ENCODE measurements around the gene SLC16A6.

The SLC16A6 gene

GRCh38 chr17:68326681-68327080 lies 35.8 kb upstream of the SLC16A6 start:
- no peak for DNase-seq (ENCODE audit: low read depth, low spot score)
- no peak for TF ChIP-seq CTCF (IDR thresholded peaks at IDR 0.05; ENCODE audit: insufficient read depth, low read length, missing control alignments)
- CTCF ChIA-PET = interaction anchor here (1.4 kb wide), 1 partner anchor 73 kb away, joined by 4 read pairs; no protein-coding TSS in a partner anchor
- POLR2A ChIA-PET = no interaction called here
- no peak overlapping the region for H3K4me3 ChIP-seq (ENCODE audit: low read depth, low read length)

- no peak overlapping the region for H3K4me3 ChIP-seq (ENCODE audit: low read depth, low read length)
- ChIA-PET POLR2A (no interaction called here), CTCF (interaction anchor here (1.5 kb wide), 1 partner anchor 32 kb away, joined by 3 read pairs; no protein-coding TSS in a partner anchor)
Observed at GRCh38 chr17:68325961-68326360, 35.0 kb upstream of the SLC16A6 start.

GRCh38 chr17:68324654-68325336 lies 33.9 kb upstream of the SLC16A6 start:
- H3K4me3 ChIP-seq (ENCODE audit: low read depth, low read length) = no peak overlapping the region
- ChIA-PET CTCF (interaction anchor here (0.6 to 1.6 kb wide), 6 partner anchors 10 to 75 kb away, joined by 3 to 4 read pairs (median 3); no protein-coding TSS in a partner anchor), POLR2A (no interaction called here)
- no peak for TF ChIP-seq CTCF (IDR thresholded peaks at IDR 0.05; ENCODE audit: insufficient read depth, low read length, missing control alignments)
- DNase-seq (ENCODE audit: low read depth, low spot score) = no peak

More at GRCh38 chr17:68325961-68326360, 35.0 kb upstream of the SLC16A6 start:
- no peak for DNase-seq (ENCODE audit: low read depth, low spot score)
- no peak for TF ChIP-seq CTCF (IDR thresholded peaks at IDR 0.05; ENCODE audit: insufficient read depth, low read length, missing control alignments)

- H3K4me3 ChIP-seq (ENCODE audit: low read depth, low read length) = no peak overlapping the region
- ChIA-PET CTCF (interaction anchor here (0.6 to 1.6 kb wide), 4 partner anchors 22 to 75 kb away, joined by 3 read pairs; no protein-coding TSS in a partner anchor), POLR2A (interaction anchor here (0.5 kb wide), 1 partner anchor 27 kb away, joined by 3 read pairs; no protein-coding TSS in a partner anchor)
- DNase-seq (ENCODE audit: low read depth, low spot score) = no peak
- TF ChIP-seq CTCF (IDR thresholded peaks at IDR 0.05; ENCODE audit: insufficient read depth, low read length, missing control alignments) = no peak
Observed at GRCh38 chr17:68324114-68324513, 33.2 kb upstream of the SLC16A6 start.

GRCh38 chr17:68322630-68323029 lies 31.7 kb upstream of the SLC16A6 start:
- H3K4me3 ChIP-seq (ENCODE audit: low read depth, low read length) = no peak overlapping the region
- no peak for TF ChIP-seq CTCF (IDR thresholded peaks at IDR 0.05; ENCODE audit: insufficient read depth, low read length, missing control alignments)
- CTCF ChIA-PET = no interaction called here
- no peak for DNase-seq (ENCODE audit: low read depth, low spot score)
- POLR2A ChIA-PET = no interaction called here

GRCh38 chr17:68321556-68321954 lies 30.6 kb upstream of the SLC16A6 start:
- CTCF ChIA-PET = interaction anchor here (0.9 kb wide), 1 partner anchor 13 kb away, joined by 3 read pairs; no protein-coding TSS in a partner anchor
- H3K4me3 ChIP-seq (ENCODE audit: low read depth, low read length) = no peak overlapping the region

More at GRCh38 chr17:68321556-68321954, 30.6 kb upstream of the SLC16A6 start:
- POLR2A ChIA-PET = no interaction called here
- TF ChIP-seq CTCF (IDR thresholded peaks at IDR 0.05; ENCODE audit: insufficient read depth, low read length, missing control alignments) = no peak
- DNase-seq (ENCODE audit: low read depth, low spot score) = no peak
